Activated CD4-positive, alpha-beta T cell treated with anti-CD3 and anti-CD28 coated beads for 4 hours (primary cell): ENCODE measurements around the gene MICAL1.

Experiments used
- DNase-seq, 2 donors: peaks; one replicate each; pipeline ENCODE4 v3.0.0-alpha.2; 2020

Gene MICAL1

DNA sequence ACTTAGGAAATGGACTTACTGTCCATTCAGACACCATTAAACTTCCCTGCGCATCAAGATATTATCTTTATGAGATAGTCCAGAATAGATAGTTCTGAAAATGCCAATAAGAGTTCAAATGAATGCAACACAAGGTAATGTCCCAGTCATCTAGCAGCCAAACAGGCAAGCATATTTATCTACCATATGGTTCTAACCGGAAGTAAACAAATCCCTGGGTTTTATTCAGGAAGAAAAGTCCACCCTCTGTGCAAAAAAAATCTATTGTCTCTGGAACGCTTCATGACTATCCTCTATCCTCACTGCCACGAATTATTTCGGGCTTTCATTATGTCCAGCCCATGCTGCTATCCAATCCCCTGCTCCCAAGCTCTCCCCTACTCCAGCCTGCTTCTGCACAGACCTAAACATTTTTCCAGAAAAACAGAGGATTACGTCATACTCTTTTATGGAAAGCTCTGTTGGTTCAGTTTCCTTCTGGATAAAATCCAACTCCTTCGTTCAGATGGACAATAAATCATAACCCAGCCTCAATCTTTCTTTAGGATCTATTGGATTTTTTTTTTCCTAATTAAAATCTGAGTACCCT is 26.6 kb downstream of the MICAL1 start:
- no peak for DNase-seq

DNA sequence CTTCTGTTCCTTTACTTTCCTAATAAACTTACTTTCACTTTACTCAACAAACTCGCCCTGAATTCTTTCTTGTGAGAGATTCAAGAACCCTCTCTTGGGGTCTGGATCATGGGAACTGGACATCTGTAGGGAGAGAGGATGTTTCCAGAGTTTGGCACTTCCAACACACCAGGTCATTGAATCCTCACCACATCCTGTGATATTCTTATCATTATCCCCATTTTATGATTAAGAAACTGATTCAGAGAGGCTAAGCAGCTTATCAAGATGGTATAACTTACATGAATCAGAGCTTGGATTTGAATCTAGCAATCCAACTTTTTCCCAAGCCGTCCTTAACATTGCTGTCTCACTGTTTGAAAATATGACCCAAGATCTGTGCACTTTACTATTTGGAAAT is 30.6 kb downstream of the MICAL1 start:
- DNase-seq: no peak

DNA sequence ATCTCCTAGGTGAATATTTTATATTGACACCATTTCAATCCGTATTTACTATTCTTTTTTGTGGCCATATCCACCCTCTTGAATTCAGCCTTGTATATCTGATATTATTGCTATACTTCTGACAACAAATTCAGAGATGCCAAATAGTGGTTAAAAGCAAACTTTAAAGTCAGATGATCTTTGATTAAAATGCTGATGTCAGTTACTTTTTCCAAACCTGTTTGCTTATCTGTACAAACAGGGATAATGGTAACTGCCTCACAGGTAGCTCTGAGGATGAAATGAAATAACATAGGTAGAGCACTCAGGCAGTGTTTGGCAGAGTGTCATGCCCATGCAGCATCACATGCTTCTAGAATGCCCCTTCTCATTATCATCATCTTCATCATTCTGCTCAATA is 34.4 kb downstream of the MICAL1 start:
- DNase-seq: no peak

DNA sequence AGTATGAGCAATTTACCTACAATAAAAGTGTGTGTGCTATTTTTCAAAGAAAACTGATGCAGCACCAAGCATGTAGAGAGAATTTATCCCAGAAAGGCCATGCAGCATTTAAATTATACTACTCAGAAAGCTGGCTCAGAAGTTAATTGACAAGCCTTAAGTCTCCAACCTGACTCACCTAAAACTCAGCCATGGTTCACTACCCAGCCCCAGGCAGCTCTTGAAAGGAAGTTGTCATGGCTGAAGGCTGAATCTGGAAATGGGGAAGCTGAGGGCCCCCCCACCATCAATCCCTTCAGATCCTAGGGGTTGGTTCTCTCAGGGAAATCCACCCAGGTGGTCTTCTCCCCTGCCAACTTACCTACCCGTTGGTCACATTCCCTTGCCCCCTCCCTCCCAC is 34.8 kb downstream of the MICAL1 start:
- no peak for DNase-seq

DNA sequence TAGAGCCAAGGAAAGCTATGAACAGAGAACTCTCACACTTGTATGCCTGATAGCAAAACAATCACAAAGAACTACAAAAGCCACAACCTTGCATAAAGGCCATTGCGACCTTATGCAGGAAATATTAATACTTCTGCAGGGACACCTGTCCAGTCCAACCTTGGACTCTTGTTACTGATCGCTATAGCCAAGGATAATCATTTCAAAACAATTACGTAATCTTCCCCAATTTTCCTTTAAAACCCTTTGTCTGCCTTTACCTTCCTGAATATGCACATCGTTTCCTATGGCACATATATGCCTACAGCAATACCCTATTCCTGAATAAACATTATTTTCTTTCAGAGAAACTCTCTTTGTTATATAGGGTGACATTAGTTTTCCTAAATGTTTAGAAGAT is 37.9 kb downstream of the MICAL1 start:
- DNase-seq: no peak

DNA sequence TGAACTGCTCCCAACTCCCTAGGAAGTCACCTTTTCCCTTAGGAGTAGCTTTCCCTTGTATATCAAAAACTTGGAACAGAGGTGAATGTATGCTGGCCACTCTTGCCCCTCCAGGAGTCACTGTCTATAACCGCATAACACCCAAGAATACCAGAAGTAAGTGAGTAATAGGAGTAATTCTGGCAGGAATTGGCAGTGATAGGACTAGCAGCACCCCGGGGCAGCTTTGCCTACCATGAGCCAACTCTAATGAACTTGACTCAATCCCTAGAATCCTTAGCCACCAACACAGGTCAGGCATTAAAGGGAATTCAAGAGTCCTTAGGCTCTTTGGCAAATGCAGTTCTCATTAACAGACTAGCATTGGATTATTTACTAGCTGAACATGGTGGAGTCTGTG is 44.5 kb downstream of the MICAL1 start:
- no peak for DNase-seq

DNA sequence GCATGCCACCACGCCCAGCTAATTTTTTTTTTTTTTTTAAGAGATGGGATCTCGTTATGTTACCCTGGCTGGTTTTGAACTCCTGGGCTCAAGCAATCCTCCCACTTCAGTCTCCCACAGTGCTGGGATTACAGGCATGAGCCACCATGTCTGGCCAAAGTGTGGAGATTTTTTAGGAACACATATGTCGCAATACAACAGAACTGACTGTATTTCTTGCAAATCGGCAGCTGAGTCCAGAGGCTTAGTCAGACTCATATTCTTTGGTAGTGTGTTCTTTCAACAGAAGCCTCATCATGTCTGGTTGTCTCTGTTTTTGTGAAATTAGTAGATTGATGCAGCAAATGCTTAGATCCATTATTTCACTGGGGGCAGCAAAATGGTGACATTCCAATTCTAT is 49.4 kb downstream of the MICAL1 start:
- no peak for DNase-seq

DNA sequence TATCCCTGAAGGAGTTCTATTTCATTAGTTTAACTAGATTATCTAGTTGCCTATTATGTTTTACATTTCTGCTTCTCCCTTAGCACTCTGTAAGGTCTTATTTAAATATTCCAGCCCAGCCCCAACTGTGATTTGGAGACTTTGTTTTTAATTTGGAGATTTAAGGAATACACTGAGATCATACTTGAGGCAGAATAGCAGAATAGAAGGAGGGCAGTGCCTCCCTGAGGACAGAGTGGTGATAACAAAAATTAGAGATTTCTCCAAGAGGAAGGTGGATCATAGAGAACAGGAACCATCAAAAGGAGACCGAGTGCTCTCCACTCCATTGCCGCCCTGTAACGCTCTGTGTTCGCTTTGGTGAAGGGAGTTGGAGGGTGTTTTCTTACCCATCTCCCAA is 58.6 kb downstream of the MICAL1 start:
- no peak for DNase-seq

DNA sequence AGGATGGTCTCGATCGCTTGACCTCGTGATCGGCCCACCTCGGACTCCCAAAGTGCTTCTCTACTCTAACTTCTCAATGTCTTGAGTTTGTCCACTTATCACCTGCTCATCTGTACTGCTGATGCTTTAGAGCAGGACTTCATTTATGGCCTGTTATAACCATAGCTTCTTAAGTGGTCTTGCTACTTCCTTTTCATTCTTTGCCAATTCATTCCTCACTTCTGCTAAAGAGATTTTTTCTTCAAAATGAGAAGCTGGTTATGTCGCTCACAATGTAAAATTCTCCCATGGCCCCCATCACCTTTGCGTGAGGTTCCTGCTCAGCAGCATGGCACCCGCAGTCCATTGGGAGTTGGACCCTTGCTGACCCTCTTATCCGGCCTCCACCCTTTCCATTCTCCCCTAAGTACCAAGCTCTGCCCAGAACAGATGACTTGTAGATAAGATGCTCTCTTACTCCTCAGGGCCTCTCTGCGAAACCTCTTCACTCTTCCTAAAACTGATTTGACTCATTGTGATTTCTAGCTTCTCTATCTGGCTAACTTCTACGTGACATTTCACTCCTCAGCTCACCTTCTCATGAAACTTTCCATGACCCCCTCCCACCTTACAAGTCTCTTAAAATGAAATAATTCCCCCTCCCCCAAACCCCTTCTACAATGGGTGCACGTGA is 59.4 kb downstream of the MICAL1 start:
- no peak for DNase-seq
